Panc1 (cell line): ENCODE results near the gene TMEM107. TPM values are rescaled to one million over a fixed set of nuclear protein-coding genes. Genes with fewer than 3 reads are reported as not detected.
A peak's percentile ranks its signal among the peaks of the same experiment; 100 is the strongest.

Experiments
- ATAC-seq: fragments of 200-7000 bp; cut with Tn5 transposase; 2 replicates; pipeline ENCODE4 v1.9.1; 2020; ENCODE audit warnings: mild to moderate bottlenecking, moderate library complexity
- BruUV-seq: library from RNA; stranded (reverse); fragments of 400-500 nt; replicated peaks from 2 replicates; lab custom pipeline; 2021; lab: Mats Ljungman, UMichigan
- CTCF ChIA-PET: fragments of 300-600 bp; sonication (Branson Sonifier 250); formaldehyde crosslinking; loops from one replicate; lab custom pipeline; 2022; ENCODE audit warnings: antibody characterized with exemption; lab: Charles Lee
- POLR2A ChIA-PET: fragments of 300-600 bp; sonication (Branson Sonifier 250); formaldehyde crosslinking; loops from one replicate; lab custom pipeline; 2022; ENCODE audit warnings: antibody characterized with exemption; lab: Charles Lee
- DNase-seq: peaks from one replicate; pipeline ENCODE4 v3.0.0-alpha.2; 2010; ENCODE audit warnings: low read depth, low spot score
- H3K27ac ChIP-seq: 2 replicates; pipeline ENCODE4 v1.5.1; 2011; ENCODE audit warnings: mild to moderate bottlenecking, low read length, inconsistent platforms
- H3K27me3 ChIP-seq: fragments of 200-500 bp; sonication (Bioruptor generic); 2 replicates; pipeline ENCODE4 v1.6.0; 2014; ENCODE audit warnings: low read length, inconsistent platforms; ENCODE audit not compliant: control insufficient read depth, insufficient read depth
- H3K36me3 ChIP-seq: fragments of 200-500 bp; sonication (Bioruptor generic); 2 replicates; pipeline ENCODE4 v1.5.1; 2014; ENCODE audit warnings: inconsistent platforms, mild to moderate bottlenecking, low read length, moderate library complexity; ENCODE audit not compliant: control insufficient read depth, insufficient read depth
- H3K4me1 ChIP-seq: 2 replicates; pipeline ENCODE4 v1.5.1; 2011; ENCODE audit warnings: inconsistent platforms, mild to moderate bottlenecking, low read length, moderate library complexity; ENCODE audit not compliant: control insufficient read depth, insufficient read depth
- H3K4me3 ChIP-seq, 2 experiments: 2 replicates each; pipeline ENCODE4 v1.5.1; 2011 to 2012; ENCODE audit warnings: low read depth in 2 of 2, low read length in 2 of 2, mild to moderate bottlenecking in 2 of 2, inconsistent platforms in 1 of 2, moderate library complexity in 1 of 2
- H3K9me3 ChIP-seq: fragments of 200-500 bp; sonication (Bioruptor generic); 2 replicates; pipeline ENCODE4 v1.5.1; 2014; ENCODE audit warnings: low read depth, mild to moderate bottlenecking, inconsistent platforms, low read length, moderate library complexity; ENCODE audit not compliant: control insufficient read depth, insufficient read depth
- POLR2AphosphoS5 ChIP-seq: IDR thresholded peaks from 2 replicates; pipeline ENCODE4 v1.6.1; 2012; ENCODE audit warnings: mild to moderate bottlenecking, low read depth, low read length, moderate library complexity
- REST ChIP-seq, 2 experiments: IDR thresholded peaks; 2 replicates each; pipeline ENCODE4 v1.6.1; 2011 to 2012; ENCODE audit warnings: low read depth in 2 of 2, control low read depth in 1 of 2, low read length in 1 of 2, mild to moderate bottlenecking in 1 of 2, moderate library complexity in 1 of 2; ENCODE audit not compliant: insufficient read depth in 1 of 2
- SIN3A ChIP-seq: IDR thresholded peaks from 2 replicates; pipeline ENCODE4 v1.6.1; 2012; ENCODE audit warnings: low read depth, mild to moderate bottlenecking, low read length, moderate library complexity, borderline replicate concordance; ENCODE audit not compliant: insufficient read depth
- TCF7L2 ChIP-seq: IDR thresholded peaks from 2 replicates; pipeline ENCODE4 v1.6.1; 2011; ENCODE audit warnings: mild to moderate bottlenecking, low read depth, low read length, inconsistent platforms
- in situ Hi-C: cut with HindIII; loops from 2 replicates; pipeline ENCODE4 v1.10.0; 2016; ENCODE audit warnings: low sequenced_read_pairs, low pct_unique_long_range_greater_than_20kb
- intact Hi-C: fragments of 100-400 bp; cut with micrococcal nuclease; formaldehyde crosslinking; loops from one replicate; pipeline ENCODE4 v1.10.0; 2022; ENCODE audit not compliant: unreplicated experiment
- total RNA-seq: library from RNA; stranded (reverse); gene quantifications from one replicate; pipeline ENCODE4 v1.2.1, GENCODE V29; 2021; ENCODE audit not compliant: unreplicated experiment
- TF ChIP-seq, protein P1 (sequence below): fragments of 450-650 bp; IDR thresholded peaks from 2 replicates; pipeline ENCODE4 v1.5.1; 2017; ENCODE audit warnings: mild to moderate bottlenecking

The TMEM107 gene
- total RNA-seq, 1 experiment from 2014 or later: 10.6 TPM

DNA sequence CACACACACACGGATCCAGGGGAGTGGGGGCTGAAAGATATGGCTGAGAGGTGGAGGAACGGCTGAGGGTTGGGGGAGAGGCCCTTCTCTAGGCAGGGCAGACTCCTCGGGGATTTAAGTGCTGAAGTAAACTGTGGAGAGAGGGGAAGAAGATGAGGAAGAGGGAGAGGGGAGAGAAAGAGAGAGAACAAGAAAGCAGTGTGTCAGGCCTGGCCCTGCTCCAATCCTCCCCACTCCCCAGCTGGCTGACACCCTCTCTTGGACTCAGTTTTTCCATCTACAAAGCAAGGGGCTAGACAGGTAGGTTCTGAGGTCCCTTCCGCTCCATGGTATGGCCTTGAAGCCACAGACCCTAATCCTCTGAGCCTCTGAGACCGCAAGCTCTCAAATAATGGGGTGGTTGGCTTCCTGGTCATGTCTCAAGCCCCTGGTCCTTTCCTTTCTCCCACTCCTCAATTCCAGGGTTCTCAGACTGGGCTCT, 15.4 kb downstream of the TMEM107 start:
- Histone ChIP-seq H3K36me3 (no peaks in the 10 kb centered on the region; the same call in none of the 2 replicates), H3K4me3 (peak overlapping the region in 1 of 2 experiments; percentile 18; a peak in 1 of 4 replicates), H3K27ac (peak overlapping the region; percentile 26; the same call in 1 of the 2 replicates), H3K27me3 (no peaks in the 10 kb centered on the region), H3K4me1 (peaks cover 32% of the 10 kb centered on the region), H3K9me3 (no peaks in the 10 kb centered on the region)
- TF ChIP-seq POLR2AphosphoS5: no peak
- no peak for TF ChIP-seq TCF7L2
- no peak for TF ChIP-seq REST (IDR thresholded peaks at IDR 0.05; ENCODE audit: insufficient read depth in 1 of 2, low read depth in 2 of 2, low read length in 1 of 2)
- no peak for TF ChIP-seq SIN3A
- TF ChIP-seq, protein P1, sequence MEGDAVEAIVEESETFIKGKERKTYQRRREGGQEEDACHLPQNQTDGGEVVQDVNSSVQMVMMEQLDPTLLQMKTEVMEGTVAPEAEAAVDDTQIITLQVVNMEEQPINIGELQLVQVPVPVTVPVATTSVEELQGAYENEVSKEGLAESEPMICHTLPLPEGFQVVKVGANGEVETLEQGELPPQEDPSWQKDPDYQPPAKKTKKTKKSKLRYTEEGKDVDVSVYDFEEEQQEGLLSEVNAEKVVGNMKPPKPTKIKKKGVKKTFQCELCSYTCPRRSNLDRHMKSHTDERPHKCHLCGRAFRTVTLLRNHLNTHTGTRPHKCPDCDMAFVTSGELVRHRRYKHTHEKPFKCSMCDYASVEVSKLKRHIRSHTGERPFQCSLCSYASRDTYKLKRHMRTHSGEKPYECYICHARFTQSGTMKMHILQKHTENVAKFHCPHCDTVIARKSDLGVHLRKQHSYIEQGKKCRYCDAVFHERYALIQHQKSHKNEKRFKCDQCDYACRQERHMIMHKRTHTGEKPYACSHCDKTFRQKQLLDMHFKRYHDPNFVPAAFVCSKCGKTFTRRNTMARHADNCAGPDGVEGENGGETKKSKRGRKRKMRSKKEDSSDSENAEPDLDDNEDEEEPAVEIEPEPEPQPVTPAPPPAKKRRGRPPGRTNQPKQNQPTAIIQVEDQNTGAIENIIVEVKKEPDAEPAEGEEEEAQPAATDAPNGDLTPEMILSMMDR: no peak
- DNase-seq (no peak), ATAC-seq (no peak)
- CTCF ChIA-PET: interaction anchor here (0.5 kb wide), 1 partner anchor 39 kb away, joined by 3 read pairs; no protein-coding TSS in a partner anchor
- POLR2A ChIA-PET: no interaction called here
- intact Hi-C loops (no loop called here), in situ Hi-C loops (no loop called here)
- no TSS peak for BruUV-seq

- DNase-seq: no peak
- TF ChIP-seq REST (IDR thresholded peaks at IDR 0.05; ENCODE audit: insufficient read depth in 1 of 2, low read depth in 2 of 2, low read length in 1 of 2) (no peak), TCF7L2 (no peak), POLR2AphosphoS5 (no peak), SIN3A (no peak)
- TF ChIP-seq, protein P1: no peak
- Histone ChIP-seq H3K9me3 (no peaks in the 10 kb centered on the region), H3K4me1 (peaks cover 32% of the 10 kb centered on the region), H3K4me3 (no peak overlapping the region), H3K27me3 (no peaks in the 10 kb centered on the region), H3K36me3 (no peaks in the 10 kb centered on the region; the same call in none of the 2 replicates), H3K27ac (peak overlapping the region; percentile 26; the same call in 1 of the 2 replicates)
- in situ Hi-C loops: no loop called here
- POLR2A ChIA-PET: no interaction called here
- no peak for ATAC-seq
- BruUV-seq: no TSS peak
- CTCF ChIA-PET: no interaction called here
- intact Hi-C loops: no loop called here
Observed at GRCh38 chr17:8160224-8160577, 16.0 kb downstream of the TMEM107 start.
